ENCODE data around the gene RNF225. TPM values are rescaled to one million over a fixed set of nuclear protein-coding genes. Genes with fewer than 3 reads are reported as not detected.
A peak's percentile ranks its signal among the peaks of the same experiment; 100 is the strongest.
"Not testable (repeated sequence)": the region's sequence is repeated elsewhere in the genome, so short reads cannot be mapped to it uniquely, and the experiment has no call there.

RNF225 gene
- total RNA-seq, 4 donors from 2014 or later = 1.5 TPM; not detected in 3

DNA sequence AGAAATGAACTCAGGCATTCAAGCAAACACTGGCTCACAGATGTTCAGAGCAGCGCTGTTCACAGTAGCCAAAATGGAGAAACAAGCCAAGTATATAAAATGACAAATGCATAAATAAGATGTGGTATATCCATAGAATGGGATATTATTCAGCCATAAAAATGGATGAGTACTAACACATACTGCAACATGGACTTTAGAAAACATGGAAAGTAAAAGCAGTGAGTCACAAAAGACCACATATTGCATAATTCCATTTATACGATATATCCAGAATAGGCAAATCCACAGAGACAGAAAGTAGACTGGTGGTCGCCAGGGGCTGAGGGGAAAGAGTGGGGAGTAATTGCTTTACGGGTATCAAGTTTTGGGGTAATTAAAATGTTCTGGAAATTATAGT lies 21.3 kb upstream of the RNF225 start:
- 82 to 92% methylated on average over 4 of the region's 4 CpGs for WGBS, 2 donors (ENCODE audit: low coverage in 1 of 2)
- Histone ChIP-seq H3K27me3 (no peaks in the 10 kb centered on the region), H3K36me3 (no peaks in the 10 kb centered on the region), H3K4me1 (peaks cover 0 to 2% (median under 1%) of the 10 kb centered on the region in 3 donors), H3K9me3 (no peaks in the 10 kb centered on the region), H3K27ac (no peak overlapping the region), H3K4me3 (no peak overlapping the region)
- TF ChIP-seq, protein P1, sequence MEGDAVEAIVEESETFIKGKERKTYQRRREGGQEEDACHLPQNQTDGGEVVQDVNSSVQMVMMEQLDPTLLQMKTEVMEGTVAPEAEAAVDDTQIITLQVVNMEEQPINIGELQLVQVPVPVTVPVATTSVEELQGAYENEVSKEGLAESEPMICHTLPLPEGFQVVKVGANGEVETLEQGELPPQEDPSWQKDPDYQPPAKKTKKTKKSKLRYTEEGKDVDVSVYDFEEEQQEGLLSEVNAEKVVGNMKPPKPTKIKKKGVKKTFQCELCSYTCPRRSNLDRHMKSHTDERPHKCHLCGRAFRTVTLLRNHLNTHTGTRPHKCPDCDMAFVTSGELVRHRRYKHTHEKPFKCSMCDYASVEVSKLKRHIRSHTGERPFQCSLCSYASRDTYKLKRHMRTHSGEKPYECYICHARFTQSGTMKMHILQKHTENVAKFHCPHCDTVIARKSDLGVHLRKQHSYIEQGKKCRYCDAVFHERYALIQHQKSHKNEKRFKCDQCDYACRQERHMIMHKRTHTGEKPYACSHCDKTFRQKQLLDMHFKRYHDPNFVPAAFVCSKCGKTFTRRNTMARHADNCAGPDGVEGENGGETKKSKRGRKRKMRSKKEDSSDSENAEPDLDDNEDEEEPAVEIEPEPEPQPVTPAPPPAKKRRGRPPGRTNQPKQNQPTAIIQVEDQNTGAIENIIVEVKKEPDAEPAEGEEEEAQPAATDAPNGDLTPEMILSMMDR (IDR thresholded peaks at IDR 0.05) = no peak
- no peak for TF ChIP-seq POLR2A (IDR thresholded peaks at IDR 0.05)
- no peak for TF ChIP-seq EP300 (IDR thresholded peaks at IDR 0.05)
- TF ChIP-seq POLR2AphosphoS5 (IDR thresholded peaks at IDR 0.05) = no peak
- no peak for ATAC-seq

DNA sequence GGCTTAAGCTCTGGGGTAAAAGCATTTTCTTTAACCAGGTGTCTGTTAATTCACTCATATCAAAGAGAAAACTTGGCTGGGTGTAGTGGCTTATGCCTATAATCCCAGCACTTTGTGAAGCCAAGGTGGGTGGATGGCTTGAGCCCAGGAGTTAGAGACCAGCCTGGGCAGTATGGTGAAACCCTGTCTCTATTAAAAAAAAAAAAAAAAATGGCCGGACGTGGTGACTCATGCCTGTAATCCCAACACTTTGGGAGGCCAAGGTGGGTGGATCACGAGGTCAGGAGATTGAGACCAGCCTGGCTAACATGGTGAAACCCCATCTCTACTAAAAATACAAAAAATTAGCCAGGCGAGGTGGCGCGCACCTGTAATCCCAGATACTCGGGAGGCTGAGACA lies 18.7 kb upstream of the RNF225 start:
- not testable (repeated sequence) for H3K36me3 ChIP-seq, H3K9me3 ChIP-seq, H3K27ac ChIP-seq, H3K4me3 ChIP-seq, ATAC-seq, H3K27me3 ChIP-seq
- peaks cover 0 to 22% (median 15%) of the 10 kb centered on the region in 3 donors for H3K4me1 ChIP-seq
- 50% methylated on average over 4 of the region's 7 CpGs; no CpG with 5 or more reads in 1 of the 2 donors for WGBS, 2 donors (ENCODE audit: low coverage in 1 of 2)

DNA sequence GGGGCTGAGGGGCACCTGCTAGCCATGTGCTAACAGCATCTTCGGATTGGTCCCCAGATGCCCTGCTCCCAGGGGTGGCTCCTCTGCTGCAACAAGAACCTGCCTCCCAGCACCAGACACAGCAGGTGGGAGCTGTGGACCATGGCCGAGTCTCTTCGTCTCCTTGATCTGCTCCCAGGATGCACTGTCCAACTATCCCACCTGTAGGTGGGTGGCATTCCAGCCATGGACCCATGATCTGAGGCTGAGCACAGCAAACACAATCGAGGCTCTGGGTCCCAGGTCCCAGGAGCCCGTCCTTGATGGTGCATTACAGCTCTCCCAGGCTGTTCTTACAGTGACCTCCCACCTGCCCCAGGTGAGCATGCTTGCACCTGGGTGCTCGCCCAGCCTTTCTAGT lies 16.2 kb upstream of the RNF225 start:
- Histone ChIP-seq H3K4me3 (no peak overlapping the region), H3K36me3 (no peaks in the 10 kb centered on the region), H3K4me1 (peaks cover 0 to 32% (median 18%) of the 10 kb centered on the region in 3 donors), H3K9me3 (no peaks in the 10 kb centered on the region), H3K27me3 (no peaks in the 10 kb centered on the region), H3K27ac (no peak overlapping the region)
- WGBS, 2 donors (ENCODE audit: low coverage in 1 of 2) = no CpG with 5 or more reads among the region's 6 CpGs
- ATAC-seq = no peak
- TF ChIP-seq EP300 (IDR thresholded peaks at IDR 0.05) = no peak
- no peak for TF ChIP-seq POLR2A (IDR thresholded peaks at IDR 0.05)
- TF ChIP-seq, protein P1 (IDR thresholded peaks at IDR 0.05) = no peak
- no peak for TF ChIP-seq POLR2AphosphoS5 (IDR thresholded peaks at IDR 0.05)

DNA sequence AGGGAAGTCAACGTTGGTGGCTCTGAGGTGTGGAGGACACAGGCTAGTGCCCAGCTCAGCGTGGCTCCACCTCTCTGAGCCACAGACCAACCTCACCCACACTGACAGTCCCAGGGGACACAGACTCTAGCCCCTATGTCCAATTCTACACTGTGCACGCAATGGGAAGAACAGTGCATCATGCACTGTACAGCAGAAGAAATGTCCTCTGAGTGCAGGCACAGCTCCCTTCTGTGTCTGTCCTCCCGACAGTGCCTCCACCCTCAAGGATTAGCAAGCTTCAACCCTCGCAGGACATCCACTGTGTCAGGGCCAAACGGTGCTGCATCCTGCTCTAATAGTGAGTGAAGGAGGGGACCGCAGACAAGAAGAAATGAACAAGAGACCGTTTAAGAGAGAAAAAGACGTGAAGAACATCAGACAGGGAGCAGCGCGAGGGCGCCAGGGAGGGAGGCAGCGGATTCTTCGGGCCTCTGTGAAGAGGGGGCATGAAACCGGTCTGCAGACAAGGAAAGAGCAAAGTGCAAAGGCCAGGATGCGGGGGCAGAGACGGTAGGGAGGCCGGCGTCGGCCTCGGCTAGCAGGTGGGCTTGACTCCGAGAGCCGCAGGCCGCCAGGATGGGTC lies 15.3 kb upstream of the RNF225 start:
- Histone ChIP-seq H3K9me3 (no peaks in the 10 kb centered on the region), H3K36me3 (no peaks in the 10 kb centered on the region), H3K4me1 (peaks cover 0 to 37% (median 18%) of the 10 kb centered on the region in 3 donors), H3K27me3 (no peaks in the 10 kb centered on the region), H3K4me3 (peak overlapping the region; percentile 49 to 87), H3K27ac (peak overlapping the region; percentile 43 to 96 (median 94))
- TF ChIP-seq EP300 (IDR thresholded peaks at IDR 0.05) (no peak), POLR2A (IDR thresholded peaks at IDR 0.05) (no peak), POLR2AphosphoS5 (IDR thresholded peaks at IDR 0.05) (no peak)
- TF ChIP-seq, protein P1 (IDR thresholded peaks at IDR 0.05) = no peak
- WGBS, 2 donors (ENCODE audit: low coverage in 1 of 2) = 4 to 10% methylated on average over 9 to 12 of the region's 24 CpGs
- no peak for ATAC-seq

DNA sequence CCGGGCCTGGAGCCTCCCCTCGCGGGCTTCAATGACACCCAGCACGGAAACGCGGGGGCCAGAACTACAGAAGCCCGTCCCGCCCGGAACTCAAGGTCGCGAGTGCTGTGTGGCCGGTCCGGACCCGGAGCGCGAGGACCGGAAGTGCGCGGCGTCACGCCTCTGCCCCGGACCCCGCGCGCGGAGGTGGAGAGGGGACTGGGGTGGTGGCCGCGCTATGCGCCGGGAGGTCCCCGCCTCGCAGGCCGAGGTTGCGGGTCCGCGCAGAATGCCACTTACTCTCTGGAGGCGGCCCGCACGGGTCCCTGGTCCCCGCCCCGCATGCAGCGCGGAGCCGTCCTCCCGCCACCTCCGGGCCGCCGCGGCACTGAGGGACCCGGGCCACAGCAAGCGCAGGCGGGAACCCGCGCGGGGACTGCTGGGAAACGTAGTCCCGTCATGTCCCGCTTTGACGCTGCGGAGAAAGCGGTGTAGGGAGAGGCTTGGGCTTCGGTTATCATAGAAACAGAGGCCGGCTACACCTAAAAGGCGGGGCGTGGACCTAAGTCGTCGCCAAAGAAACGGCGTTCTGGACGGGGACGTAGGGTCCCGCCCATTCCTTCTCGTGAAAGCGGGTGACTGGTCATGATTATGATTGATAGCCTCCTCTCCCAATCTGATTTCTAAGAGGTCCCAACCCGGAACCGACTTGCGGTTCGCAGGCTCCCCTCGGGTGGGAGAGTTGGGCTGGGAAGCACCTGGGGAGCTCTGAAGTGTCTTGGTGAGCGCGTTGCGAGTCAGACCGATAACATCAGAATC lies 14.6 kb upstream of the RNF225 start, which contains the start of gene ZNF837:
TSS of gene ZNF837 (minus strand) at position 369 of the 798 bp plus-strand sequence. CDS start 11,698 bp downstream, outside the sequence.
- no peaks in the 10 kb centered on the region for H3K36me3 ChIP-seq
- WGBS, 2 donors (ENCODE audit: low coverage in 1 of 2) = 0% methylated on average over 6 to 17 of the region's 83 CpGs
- H3K27ac ChIP-seq = peak within 1 kb of the TSS; percentile 43 to 96 (median 94)
- peak; percentile 97 for ATAC-seq
- peaks cover 0 to 44% (median 23%) of the 10 kb centered on the region in 3 donors for H3K4me1 ChIP-seq
- TF ChIP-seq POLR2AphosphoS5 (IDR thresholded peaks at IDR 0.05) = peak; percentile 75
- TF ChIP-seq, protein P1 (IDR thresholded peaks at IDR 0.05) = peak in 3 of 4 experiments; percentile 23 to 44 (median 27)
- no peak for TF ChIP-seq EP300 (IDR thresholded peaks at IDR 0.05)
- peak; percentile 90 to 92 for TF ChIP-seq POLR2A (IDR thresholded peaks at IDR 0.05)
- no peaks in the 10 kb centered on the region for H3K27me3 ChIP-seq
- H3K4me3 ChIP-seq = peak within 1 kb of the TSS; percentile 49 to 87
- H3K9me3 ChIP-seq = no peaks in the 10 kb centered on the region
